GM04504 (cell line): ENCODE results near the gene BOK.
"Not testable (repeated sequence)": the region's sequence is repeated elsewhere in the genome, so short reads cannot be mapped to it uniquely, and the experiment has no call there.

ENCODE experiments used
- DNase-seq: peaks from one replicate; pipeline ENCODE4 v3.0.0-alpha.2; 2012; ENCODE audit warnings: low read depth

The BOK gene

DNA sequence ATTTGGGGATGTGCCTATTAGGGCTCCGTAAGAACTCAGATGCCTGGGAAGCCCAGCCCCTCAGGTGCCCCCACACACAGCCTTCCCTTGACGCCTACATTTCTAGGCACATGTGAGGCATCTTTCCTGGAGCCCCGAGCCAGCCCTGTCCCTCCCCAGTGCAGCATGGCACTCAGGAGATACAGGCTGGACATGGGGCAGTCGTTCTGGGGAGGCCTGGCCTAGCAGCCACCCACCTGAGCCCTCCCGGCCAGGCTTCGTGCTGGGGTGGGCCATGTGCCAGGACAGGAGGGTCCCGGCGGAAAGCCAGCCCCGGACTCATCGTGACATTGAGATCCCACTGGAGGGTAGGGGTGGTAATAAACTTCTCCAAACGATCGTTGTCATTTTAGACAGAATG is 15.2 kb downstream of the BOK start:
- no peak for DNase-seq

GRCh38 chr2:241574911-241575623 is 16.5 kb downstream of the BOK start:
- no peak for DNase-seq

- DNase-seq = no peak
Observed at GRCh38 chr2:241575624-241576292, 17.2 kb downstream of the BOK start.

DNA sequence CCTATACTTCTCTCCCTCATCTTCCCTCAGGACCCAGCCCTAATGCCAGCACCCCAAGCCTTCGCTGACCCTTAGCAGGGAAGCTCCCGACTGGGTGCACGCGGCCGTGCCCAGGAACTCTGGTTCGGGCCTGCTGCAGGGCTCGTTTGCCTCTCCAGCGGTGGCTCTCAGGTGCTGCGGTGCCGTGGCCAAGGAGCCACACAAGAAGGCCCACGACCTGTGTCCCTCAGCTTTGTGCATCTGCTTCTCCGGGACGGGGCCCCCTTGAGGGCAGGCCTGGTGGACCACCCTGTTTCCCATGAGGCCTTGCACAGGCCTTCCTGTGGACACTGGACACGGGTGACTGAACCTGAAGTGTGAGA is 17.7 kb downstream of the BOK start:
- no peak for DNase-seq

DNA sequence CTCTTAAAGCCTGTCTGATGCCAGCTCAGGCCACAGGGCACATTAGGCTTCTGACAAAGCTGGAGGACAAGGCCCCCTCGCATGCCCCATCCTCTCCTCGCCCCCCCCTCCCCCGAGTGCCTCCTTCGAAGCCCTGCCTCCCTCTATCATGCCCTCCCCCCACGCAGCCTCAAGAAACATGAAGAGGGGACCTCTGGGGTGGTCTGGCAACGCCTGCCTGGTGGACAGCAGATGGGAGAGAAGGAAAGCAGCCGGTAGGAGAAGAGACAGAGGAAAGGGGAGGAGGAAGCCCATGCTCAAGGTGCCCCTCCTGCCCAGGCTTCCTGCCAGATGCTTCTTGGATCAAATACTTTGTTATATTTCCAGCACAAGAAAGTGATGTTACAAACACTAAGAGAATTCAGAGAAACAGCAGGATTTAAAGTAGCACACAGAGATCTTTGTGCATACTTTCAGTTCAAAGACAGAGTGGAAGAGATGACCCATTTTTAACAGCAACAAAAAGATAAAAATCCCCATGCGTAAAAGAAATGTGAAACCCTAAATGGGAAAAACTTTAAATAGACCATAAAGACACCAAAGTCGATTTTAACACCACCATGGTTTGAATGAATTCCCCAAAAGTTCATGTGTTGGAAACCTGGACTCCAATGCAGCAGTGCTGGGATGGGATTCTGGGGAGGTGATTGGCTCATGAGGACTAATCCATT is 19.0 kb downstream of the BOK start:
- DNase-seq = peak; percentile 19

- DNase-seq = no peak
Observed at GRCh38 chr2:241579281-241579680, 20.7 kb downstream of the BOK start.

DNA sequence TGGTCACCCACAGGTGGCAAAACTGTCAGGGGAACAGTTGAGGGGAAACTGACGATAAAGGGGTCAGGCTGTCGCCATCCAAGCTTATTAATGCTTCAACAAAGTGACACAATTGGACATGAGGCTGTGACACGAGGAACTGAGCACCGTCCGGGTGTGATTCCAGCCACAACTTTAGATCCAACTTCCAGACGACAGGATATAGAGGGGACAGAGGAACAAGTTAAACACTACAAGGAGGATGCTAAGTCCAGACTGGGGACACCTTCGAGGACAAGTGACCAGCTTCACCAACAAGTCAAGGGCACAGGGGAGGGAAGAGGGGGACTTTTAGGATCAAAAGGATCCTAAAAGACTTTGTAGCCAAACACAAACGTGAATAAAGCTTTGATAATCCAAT is 23.8 kb downstream of the BOK start:
- DNase-seq = no peak

- DNase-seq = no peak
Observed at GRCh38 chr2:241582806-241583205, 24.3 kb downstream of the BOK start.

GRCh38 chr2:241584436-241584835 is 25.9 kb downstream of the BOK start:
- DNase-seq = peak; percentile 17

GRCh38 chr2:241586564-241587264 is 28.2 kb downstream of the BOK start:
- no peak for DNase-seq

GRCh38 chr2:241589863-241590262 is 31.3 kb downstream of the BOK start:
- DNase-seq = not testable (repeated sequence)

DNA sequence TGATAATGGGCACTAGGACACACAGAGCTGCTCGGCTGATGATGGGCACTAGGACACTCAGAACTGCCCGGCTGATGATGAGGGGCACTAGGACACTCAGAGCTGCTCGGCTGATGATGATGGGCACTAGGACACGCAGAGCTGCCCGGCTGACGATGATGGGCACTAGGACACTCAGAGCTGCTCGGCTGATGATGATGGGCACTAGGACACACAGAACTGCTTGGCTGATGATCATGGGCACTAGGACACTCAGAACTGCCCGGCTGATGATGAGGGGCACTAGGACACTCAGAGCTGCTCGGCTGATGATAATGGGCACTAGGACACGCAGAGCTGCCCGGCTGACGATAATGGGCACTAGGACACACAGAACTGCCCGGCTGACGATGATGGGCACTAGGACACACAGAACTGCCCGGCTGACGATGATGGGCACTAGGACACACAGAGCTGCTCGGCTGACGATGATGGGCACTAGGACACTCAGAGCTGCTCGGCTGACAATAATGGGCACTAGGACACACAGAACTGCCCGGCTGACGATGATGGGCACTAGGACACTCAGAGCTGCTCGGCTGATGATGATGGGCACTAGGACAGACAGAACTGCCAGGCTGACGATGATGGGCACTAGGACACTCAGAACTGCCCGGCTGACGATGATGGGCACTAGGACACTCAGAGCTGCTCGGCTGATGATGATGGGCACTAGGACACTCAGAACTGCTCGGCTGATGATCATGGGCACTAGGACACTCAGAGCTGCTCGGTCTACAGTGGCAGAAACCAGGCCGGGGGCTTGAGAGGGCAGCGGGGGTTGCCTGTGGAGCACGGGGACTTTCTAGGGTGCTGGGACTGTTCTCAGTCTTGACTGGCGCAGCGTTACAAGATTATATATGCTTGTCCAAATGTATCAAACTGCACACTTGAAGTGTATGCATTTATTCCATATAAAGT is 32.2 kb downstream of the BOK start:
- DNase-seq = not testable (repeated sequence)

DNA sequence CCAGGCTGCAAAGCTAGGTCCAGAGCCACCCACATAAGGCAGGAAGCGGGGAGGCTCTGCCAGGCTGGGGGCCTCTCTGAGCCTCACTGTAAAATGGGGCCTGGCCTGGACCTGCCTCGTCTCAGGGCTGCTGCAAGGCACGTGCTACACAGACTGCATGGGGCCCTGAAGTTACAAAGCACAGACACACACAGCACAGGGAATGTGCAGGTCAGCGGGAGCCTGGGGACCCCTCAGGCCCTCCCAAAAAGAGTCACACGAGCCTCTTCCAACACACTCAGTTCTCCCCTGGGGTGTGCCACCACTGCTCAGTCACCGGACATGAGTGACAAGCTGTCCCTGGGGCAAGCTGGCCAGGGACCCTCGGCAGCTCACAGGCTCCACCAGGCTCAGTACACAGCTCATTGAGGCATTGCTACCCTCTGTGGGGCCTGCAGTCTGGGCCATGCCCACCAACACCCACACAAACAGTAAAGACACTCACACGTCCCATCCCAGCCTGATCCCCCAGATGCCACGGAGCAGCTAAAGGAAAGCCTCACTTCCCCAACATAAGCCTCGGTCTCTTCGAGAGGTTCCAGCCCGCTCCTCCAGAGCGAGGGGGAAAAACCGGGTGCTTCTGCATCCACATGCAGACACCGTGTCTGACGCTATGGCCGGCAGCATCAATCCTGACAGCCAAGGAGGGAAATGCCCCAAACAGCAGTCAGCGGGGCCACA is 33.7 kb downstream of the BOK start:
- no peak for DNase-seq

GRCh38 chr2:241593271-241593670 is 34.7 kb downstream of the BOK start:
- no peak for DNase-seq

GRCh38 chr2:241595600-241596140 is 37.1 kb downstream of the BOK start:
- no peak for DNase-seq

GRCh38 chr2:241597561-241597960 is 39.0 kb downstream of the BOK start:
- no peak for DNase-seq

GRCh38 chr2:241598061-241598460 is 39.5 kb downstream of the BOK start:
- no peak for DNase-seq

DNA sequence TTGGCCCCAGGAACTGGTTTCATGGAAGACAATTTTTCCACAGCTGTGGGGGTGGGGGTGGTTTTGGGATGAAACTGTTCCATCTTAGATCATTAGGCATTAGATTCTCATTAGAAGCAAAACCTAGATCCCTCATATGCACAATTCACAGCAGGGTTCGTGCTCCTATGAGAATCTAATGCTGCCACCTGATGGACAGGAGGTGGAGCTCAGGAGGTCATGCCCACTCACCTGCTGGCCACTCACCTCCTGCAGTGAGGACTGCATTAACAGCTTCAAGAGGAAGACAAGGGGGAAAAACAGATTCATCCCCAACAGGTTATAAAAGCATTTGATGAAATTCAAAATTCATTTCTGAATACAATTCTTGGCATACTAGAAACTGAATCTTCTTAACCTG is 39.9 kb downstream of the BOK start:
- DNase-seq = no peak

GRCh38 chr2:241599615-241600014 is 41.1 kb downstream of the BOK start:
- no peak for DNase-seq

GRCh38 chr2:241601841-241602240 is 43.3 kb downstream of the BOK start:
- no peak for DNase-seq

DNA sequence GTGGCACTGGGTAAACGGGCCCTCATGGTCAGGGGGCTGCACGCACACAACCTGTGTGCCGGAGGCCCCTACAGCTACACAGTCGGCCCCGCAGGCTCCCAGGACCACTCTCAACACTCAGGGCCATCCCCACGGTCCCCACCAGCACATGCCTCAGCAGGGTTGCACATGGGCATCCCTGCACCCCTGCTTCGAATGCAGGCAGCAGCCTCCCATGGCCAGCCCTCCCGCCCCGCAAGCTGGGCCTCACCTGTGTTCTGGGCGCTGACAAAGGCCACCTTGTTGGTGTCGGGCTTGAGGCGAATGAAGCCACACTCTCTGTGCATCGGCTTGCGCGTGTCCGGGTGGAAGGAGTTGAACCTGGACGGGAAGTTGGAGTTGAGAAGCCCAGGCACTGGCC is 44.2 kb downstream of the BOK start:
- no peak for DNase-seq
